Karpas-422 (cell line): Measurements from ENCODE around the gene NRARP. TPM values are rescaled to one million over a fixed set of nuclear protein-coding genes. Genes with fewer than 3 reads are reported as not detected.

ENCODE experiments used
- DNase-seq: peaks from one replicate; pipeline ENCODE4 v3.0.0-alpha.2; 2015
- H2AFZ ChIP-seq: fragments of 200-600 bp; sonication (generic); 2 replicates; pipeline ENCODE4 v1.6.1; 2014; ENCODE audit warnings: antibody characterized with exemption, low read length, mixed read lengths
- H3K27ac ChIP-seq: fragments of 200-600 bp; sonication (generic); 2 replicates; pipeline ENCODE4 v1.5.1; 2014; ENCODE audit warnings: mild to moderate bottlenecking, low read length, moderate library complexity
- H3K27me3 ChIP-seq: fragments of 200-600 bp; sonication (generic); 2 replicates; pipeline ENCODE4 v1.6.1; 2014; ENCODE audit warnings: low read length, mixed read lengths
- H3K36me3 ChIP-seq: fragments of 200-600 bp; sonication (generic); 2 replicates; pipeline ENCODE4 v1.6.1; 2014; ENCODE audit warnings: low read length, mixed read lengths; ENCODE audit not compliant: insufficient read depth
- H3K4me1 ChIP-seq: fragments of 200-600 bp; sonication (generic); 2 replicates; pipeline ENCODE4 v1.6.1; 2014; ENCODE audit warnings: mild to moderate bottlenecking, low read length, mixed read lengths
- H3K4me2 ChIP-seq: fragments of 200-600 bp; sonication (generic); 2 replicates; pipeline ENCODE4 v1.6.1; 2014; ENCODE audit warnings: low read length, low read depth, mild to moderate bottlenecking; ENCODE audit not compliant: poor library complexity, severe bottlenecking
- H3K4me3 ChIP-seq: fragments of 200-600 bp; sonication (generic); 2 replicates; pipeline ENCODE4 v1.5.1; 2014; ENCODE audit warnings: mild to moderate bottlenecking, antibody characterized with exemption, low read length, mixed read lengths
- H3K79me2 ChIP-seq: fragments of 200-600 bp; sonication (generic); 2 replicates; pipeline ENCODE4 v1.6.1; 2014; ENCODE audit warnings: mild to moderate bottlenecking, low read length, mixed read lengths
- H3K9ac ChIP-seq: fragments of 200-600 bp; sonication (generic); 2 replicates; pipeline ENCODE4 v1.6.0; 2014; ENCODE audit warnings: low read length
- H3K9me2 ChIP-seq: fragments of 200-600 bp; sonication (generic), shearing (Covaris generic); replicated peaks from 2 replicates; pipeline ENCODE4 v1.6.0; 2014; ENCODE audit warnings: mild to moderate bottlenecking, low read length, moderate library complexity; ENCODE audit not compliant: insufficient read depth
- H3K9me3 ChIP-seq: fragments of 300-700, 200-600 bp; sonication (generic); 2 replicates; pipeline ENCODE4 v1.6.1; 2014; ENCODE audit warnings: low read length, mixed read lengths
- H4K20me1 ChIP-seq: fragments of 200-600 bp; sonication (generic); 2 replicates; pipeline ENCODE4 v1.6.1; 2014; ENCODE audit warnings: mild to moderate bottlenecking, antibody characterized with exemption, low read length, low read depth; ENCODE audit not compliant: insufficient read depth
- total RNA-seq: library from RNA; depleted of rRNA; stranded (reverse); fragments of >200 nt; shearing (Covaris generic); gene quantifications from 2 replicates; pipeline ENCODE4 v1.2.3, GENCODE V29; 2014; ENCODE audit warnings: low replicate concordance

Gene NRARP
- total RNA-seq, 1 experiment from 2014 or later = 1.4 TPM

DNA sequence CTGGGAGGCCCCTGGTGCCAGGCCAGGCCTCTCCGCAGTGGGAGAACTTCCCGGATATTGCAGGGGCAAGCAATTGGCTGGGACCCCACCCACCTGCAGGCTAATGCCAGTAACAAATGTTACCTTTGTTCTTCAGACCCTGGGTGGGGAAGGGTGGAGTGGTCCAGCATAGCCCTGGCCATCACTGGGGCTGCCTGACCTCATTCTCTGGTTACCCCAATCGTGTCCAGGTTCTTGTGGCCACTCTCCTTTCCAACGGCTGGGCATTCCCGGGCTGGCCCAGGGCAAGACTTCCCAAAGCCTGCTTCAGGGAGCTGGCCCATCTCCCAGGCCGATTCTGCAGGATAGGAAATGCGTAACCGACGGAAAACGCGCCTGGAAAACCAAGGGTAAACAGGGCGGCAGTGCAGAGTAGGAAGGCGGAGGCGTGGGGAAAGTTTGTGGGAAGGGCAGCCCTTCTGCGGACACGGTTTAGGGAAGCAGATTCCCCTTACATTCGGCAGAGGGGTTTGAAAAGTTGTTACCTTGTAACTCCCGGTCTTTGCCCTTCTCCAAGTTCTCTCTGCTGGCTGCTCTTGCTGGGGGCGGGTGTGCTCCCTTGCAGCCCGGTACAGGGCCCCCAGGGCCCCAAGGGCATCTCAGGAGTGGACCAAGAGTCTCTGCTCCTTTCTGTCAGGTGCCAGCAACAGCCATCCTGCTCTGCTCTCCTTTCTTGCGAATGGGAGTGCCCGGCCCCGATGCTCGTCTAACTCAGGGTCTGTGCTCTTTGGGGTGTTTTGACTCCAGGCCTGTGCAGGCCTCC lies 3.5 kb downstream of the NRARP start:
- Histone ChIP-seq H3K9me3 (no peaks in the 10 kb centered on the region), H3K4me2 (no peak overlapping the region), H3K4me3 (no peak overlapping the region), H3K9me2 (no peaks in the 10 kb centered on the region), H3K27me3 (no peaks in the 10 kb centered on the region), H3K9ac (no peak overlapping the region), H3K27ac (no peak overlapping the region), H3K36me3 (no peaks in the 10 kb centered on the region), H4K20me1 (no peaks in the 10 kb centered on the region; the same call in 1 of the 2 replicates), H3K79me2 (no peaks in the 10 kb centered on the region), H3K4me1 (peaks cover 28% of the 10 kb centered on the region), H2AFZ (no peak overlapping the region)
- no peak for DNase-seq

DNA sequence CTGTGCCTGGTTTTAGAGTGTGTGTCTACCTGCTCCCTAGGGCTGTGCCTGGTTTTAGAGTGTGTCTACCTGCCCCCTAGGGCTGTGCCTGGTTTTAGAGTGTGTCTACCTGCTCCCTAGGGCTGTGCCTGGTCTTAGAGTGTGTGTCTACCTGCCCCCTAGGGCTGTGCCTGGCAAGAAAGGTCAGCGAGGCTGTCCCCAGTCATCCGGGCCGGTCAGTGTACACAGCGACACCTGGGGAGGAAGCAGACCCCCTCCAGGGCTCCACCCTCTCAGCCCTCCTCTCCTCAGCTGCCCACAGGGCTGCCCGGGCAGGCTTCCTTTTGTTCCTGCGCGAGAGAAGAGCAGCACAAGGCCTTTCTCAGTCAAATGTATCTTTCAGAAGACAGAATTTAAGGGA lies 4.1 kb downstream of the NRARP start:
- Histone ChIP-seq H3K9ac (no peak overlapping the region), H3K9me3 (no peaks in the 10 kb centered on the region)

GRCh38 chr9:137296670-137297664 lies 5.1 kb downstream of the NRARP start:
- Histone ChIP-seq H2AFZ (no peak overlapping the region), H3K36me3 (no peaks in the 10 kb centered on the region), H3K9me2 (no peaks in the 10 kb centered on the region), H4K20me1 (no peaks in the 10 kb centered on the region; the same call in 1 of the 2 replicates), H3K9ac (no peak overlapping the region), H3K4me1 (peaks cover 24% of the 10 kb centered on the region), H3K27me3 (no peaks in the 10 kb centered on the region), H3K9me3 (no peaks in the 10 kb centered on the region), H3K79me2 (no peaks in the 10 kb centered on the region), H3K4me3 (no peak overlapping the region), H3K27ac (no peak overlapping the region), H3K4me2 (no peak overlapping the region)
- peak; percentile 70 for DNase-seq

More for the DNA sequence above, 4.1 kb downstream of the NRARP start:
- H2AFZ ChIP-seq = no peak overlapping the region
- no peaks in the 10 kb centered on the region for H3K27me3 ChIP-seq
- no peaks in the 10 kb centered on the region for H3K79me2 ChIP-seq
- no peaks in the 10 kb centered on the region for H3K36me3 ChIP-seq
- no peaks in the 10 kb centered on the region for H3K9me2 ChIP-seq
- no peaks in the 10 kb centered on the region; the same call in 1 of the 2 replicates for H4K20me1 ChIP-seq
- no peak overlapping the region for H3K4me3 ChIP-seq
- H3K4me1 ChIP-seq = peaks cover 28% of the 10 kb centered on the region
- no peak for DNase-seq
- H3K4me2 ChIP-seq = no peak overlapping the region
- H3K27ac ChIP-seq = no peak overlapping the region

DNA sequence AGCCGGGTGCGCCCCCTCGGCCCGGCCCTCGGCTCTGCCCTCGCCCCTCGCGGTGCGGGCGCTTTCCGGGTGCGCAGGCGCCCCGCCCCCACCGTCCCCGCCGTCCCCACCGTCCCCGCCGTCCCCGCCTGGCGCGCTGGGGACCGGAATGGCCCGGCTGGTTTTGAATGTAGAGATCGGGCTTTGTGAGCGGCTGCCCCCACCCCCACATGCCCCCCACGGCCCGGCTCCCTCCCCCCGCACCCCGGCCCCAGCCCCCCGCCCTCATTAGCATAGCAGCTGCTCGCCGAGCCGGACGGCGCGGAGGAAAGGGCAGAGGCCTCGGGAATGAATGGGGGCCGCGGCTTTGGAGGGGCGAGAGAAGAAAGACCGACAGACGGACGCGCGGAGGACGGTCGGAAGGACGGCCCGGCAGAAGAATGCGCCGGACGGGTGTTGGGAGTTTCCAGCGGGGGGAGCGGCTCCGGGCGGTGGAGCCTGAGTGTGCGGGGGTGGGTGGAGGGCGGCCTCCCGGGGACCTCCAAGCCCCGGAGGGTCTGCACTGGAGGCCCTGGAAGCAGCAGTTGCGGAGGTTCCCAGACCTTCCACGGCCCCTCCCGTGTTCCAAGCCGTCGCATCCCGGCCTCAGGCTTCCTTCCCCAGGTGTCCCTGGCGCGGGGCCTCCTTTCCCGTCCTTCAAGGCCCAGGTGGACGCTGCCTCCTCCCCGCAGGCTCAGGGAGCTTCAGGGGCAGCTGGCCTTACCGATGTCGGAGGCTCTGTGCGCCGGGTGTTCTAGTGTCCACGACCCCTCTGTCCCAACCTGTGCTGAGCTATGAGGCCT lies 6.0 kb downstream of the NRARP start:
- H3K4me2 ChIP-seq = no peak overlapping the region
- H3K9me3 ChIP-seq = no peaks in the 10 kb centered on the region
- no peak overlapping the region for H3K9ac ChIP-seq
- no peak overlapping the region for H3K27ac ChIP-seq
- H4K20me1 ChIP-seq = no peaks in the 10 kb centered on the region; the same call in 1 of the 2 replicates
- no peak for DNase-seq
- H3K36me3 ChIP-seq = no peaks in the 10 kb centered on the region
- H3K4me3 ChIP-seq = no peak overlapping the region
- H3K79me2 ChIP-seq = no peaks in the 10 kb centered on the region
- no peak overlapping the region for H2AFZ ChIP-seq
- H3K9me2 ChIP-seq = no peaks in the 10 kb centered on the region
- no peaks in the 10 kb centered on the region for H3K27me3 ChIP-seq
- peaks cover 24% of the 10 kb centered on the region for H3K4me1 ChIP-seq

DNA sequence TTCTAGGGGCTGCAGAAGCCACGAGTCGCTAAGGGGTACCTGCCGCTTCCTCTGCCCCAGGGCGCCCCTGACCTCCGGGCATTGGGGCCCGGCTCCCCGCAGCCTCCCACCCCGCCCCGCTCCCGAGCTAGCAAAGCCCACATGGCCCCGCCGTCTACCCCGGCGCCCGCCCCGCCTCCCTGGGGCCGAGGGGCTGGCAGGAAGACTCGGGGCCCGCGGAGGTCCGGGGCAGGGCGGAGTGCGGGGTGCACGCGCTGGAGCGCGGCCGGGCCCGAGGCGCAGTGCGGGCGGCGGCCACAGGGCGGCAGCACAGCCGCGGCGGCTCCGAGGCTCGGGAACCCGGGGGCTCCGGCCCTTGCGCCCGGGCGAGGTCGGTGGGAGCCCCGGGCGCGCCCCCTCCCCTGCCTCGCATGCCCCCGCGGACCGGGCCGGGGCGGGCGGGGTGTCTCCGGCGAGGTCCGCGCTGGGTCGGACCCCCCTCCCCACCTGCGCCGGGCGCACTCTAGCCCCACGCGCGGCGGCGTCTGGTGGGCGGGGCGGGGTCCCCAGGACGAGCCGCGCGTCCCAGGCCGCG lies 6.7 kb downstream of the NRARP start:
- Histone ChIP-seq H3K9me3 (no peaks in the 10 kb centered on the region), H3K36me3 (no peaks in the 10 kb centered on the region), H2AFZ (no peak overlapping the region), H3K27ac (no peak overlapping the region), H3K4me2 (no peak overlapping the region), H3K4me1 (peaks cover 24% of the 10 kb centered on the region), H3K27me3 (no peaks in the 10 kb centered on the region), H4K20me1 (no peaks in the 10 kb centered on the region; the same call in 1 of the 2 replicates), H3K9me2 (no peaks in the 10 kb centered on the region), H3K79me2 (no peaks in the 10 kb centered on the region), H3K9ac (no peak overlapping the region), H3K4me3 (no peak overlapping the region)
- peak; percentile 80 for DNase-seq

GRCh38 chr9:137294681-137295237 lies 7.3 kb downstream of the NRARP start:
- no peak overlapping the region for H3K4me3 ChIP-seq
- no peaks in the 10 kb centered on the region for H3K9me2 ChIP-seq
- H3K27ac ChIP-seq = no peak overlapping the region
- no peak overlapping the region for H3K9ac ChIP-seq
- H2AFZ ChIP-seq = no peak overlapping the region
- H3K4me2 ChIP-seq = no peak overlapping the region
- DNase-seq = no peak
- H3K36me3 ChIP-seq = no peaks in the 10 kb centered on the region
- no peaks in the 10 kb centered on the region for H3K9me3 ChIP-seq
- H3K79me2 ChIP-seq = no peaks in the 10 kb centered on the region
- peaks cover 20% of the 10 kb centered on the region for H3K4me1 ChIP-seq
- no peaks in the 10 kb centered on the region for H3K27me3 ChIP-seq
- no peaks in the 10 kb centered on the region; the same call in 1 of the 2 replicates for H4K20me1 ChIP-seq

- Histone ChIP-seq H3K9me3 (no peaks in the 10 kb centered on the region), H3K36me3 (no peaks in the 10 kb centered on the region), H3K27me3 (no peaks in the 10 kb centered on the region), H2AFZ (no peak overlapping the region), H3K4me2 (no peak overlapping the region), H3K9me2 (no peaks in the 10 kb centered on the region), H3K79me2 (no peaks in the 10 kb centered on the region), H4K20me1 (no peaks in the 10 kb centered on the region; the same call in 1 of the 2 replicates), H3K4me1 (peaks cover 16% of the 10 kb centered on the region), H3K9ac (no peak overlapping the region), H3K4me3 (no peak overlapping the region), H3K27ac (no peak overlapping the region)
- DNase-seq = peak; percentile 87
These were observed 7.9 kb downstream of the NRARP start for GRCh38 chr9:137294091-137294680.
